ENCODE results near the gene TMEM150C.
"Not testable (repeated sequence)": the region's sequence is repeated elsewhere in the genome, so short reads cannot be mapped to it uniquely, and the experiment has no call there.

TMEM150C gene

DNA sequence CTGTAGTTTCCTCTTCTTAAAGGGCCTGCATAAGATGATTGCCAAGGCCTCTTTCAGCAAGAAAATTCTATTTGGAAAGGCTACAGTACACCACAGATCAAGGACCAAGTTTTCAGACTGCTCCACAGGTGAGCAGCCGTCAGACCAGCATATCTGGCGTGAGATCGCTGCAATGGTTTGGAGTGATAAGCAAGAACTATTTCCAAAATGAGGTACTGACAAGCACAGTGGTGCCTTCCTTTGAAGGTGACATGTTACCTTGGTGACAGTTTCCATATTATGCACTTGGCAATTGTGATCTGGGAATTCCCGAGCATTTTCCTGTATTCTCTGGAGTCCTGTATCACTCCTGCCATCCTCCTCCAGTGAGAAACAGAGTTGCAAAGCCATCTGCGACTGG, 7.3 kb upstream of the TMEM150C start:
- DNase-seq (ENCODE audit: low read depth in 2 of 2, low spot score in 1 of 2): no peak

DNA sequence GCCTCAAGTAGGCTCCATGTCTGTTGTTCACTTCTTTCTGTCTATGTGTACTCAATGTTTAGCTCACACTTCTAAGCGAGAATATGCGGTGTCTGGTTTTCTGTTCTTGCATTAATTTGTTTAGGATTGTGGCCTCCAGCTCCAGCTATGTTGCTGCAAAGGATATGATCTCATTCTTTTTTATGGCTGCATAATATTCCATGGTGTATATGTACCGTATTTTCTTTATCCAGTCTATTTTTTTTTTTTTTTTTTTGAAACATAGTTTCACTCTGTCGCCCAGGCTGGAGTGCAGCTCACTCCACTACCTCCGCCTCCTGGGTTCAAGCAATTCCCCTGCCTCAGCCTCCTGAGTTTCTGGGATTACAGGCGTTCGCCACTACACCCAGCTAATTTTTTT, 5.7 kb upstream of the TMEM150C start:
- DNase-seq (ENCODE audit: low read depth in 2 of 2, low spot score in 1 of 2): no peak

DNA sequence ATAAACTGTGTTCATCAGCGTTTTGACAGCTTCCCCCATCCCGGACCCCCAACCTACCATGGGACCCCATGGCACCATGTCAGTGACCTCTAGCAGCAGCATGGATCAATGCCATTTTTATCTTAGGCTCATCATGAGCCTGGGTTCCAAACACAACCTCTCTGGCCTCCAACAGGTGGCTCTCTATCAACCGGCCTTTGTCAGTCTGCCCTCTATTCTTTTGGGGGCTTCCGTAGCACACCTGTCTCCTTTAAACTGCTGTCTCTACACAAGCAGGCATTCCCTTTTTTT, 721 bp upstream of the TMEM150C start:
- DNase-seq (ENCODE audit: low read depth in 2 of 2, low spot score in 1 of 2): no peak

GRCh38 chr4:82560853-82561785, 669 bp downstream of the TMEM150C start:
- no peak for DNase-seq (ENCODE audit: low read depth in 2 of 2, low spot score in 1 of 2)

- no peak for DNase-seq (ENCODE audit: low read depth in 2 of 2, low spot score in 1 of 2)
Measured at GRCh38 chr4:82559735-82560120, 2.1 kb downstream of the TMEM150C start.

DNA sequence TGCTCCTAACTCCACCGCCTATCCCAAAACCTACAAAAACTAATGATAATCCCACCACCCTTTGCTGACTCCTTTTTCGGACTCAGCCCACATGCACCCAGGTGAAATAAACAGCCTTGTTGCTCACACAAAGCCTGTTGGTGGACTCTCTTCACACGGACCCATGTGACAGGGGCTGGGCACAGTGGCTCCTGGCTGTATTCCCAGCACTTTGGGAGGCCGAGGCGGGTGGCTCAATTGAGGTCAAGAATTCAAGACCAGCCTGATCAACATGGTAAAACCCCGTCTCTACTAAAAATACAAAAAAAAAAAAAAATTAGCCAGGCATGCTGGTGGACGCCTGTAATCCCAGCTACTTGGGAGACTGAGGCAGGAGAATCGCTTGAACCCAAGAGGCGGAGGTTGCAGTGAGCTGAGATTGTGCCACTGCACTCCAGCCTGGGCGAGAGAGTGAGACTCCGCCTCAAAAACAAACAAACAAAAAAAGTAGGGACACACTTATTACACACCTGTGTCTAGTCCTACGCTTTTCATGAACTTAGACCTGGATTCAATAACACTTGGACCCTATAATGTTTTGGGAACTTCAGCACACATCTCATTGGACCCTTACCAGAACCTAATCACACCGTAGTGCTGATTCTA, 2.6 kb downstream of the TMEM150C start:
- DNase-seq (ENCODE audit: low read depth in 2 of 2, low spot score in 1 of 2): not testable (repeated sequence)

- no peak for DNase-seq (ENCODE audit: low read depth in 2 of 2, low spot score in 1 of 2)
Measured at GRCh38 chr4:82555276-82555675, 6.5 kb downstream of the TMEM150C start.

GRCh38 chr4:82553020-82553419, 8.8 kb downstream of the TMEM150C start:
- no peak for DNase-seq (ENCODE audit: low read depth in 2 of 2, low spot score in 1 of 2)

DNA sequence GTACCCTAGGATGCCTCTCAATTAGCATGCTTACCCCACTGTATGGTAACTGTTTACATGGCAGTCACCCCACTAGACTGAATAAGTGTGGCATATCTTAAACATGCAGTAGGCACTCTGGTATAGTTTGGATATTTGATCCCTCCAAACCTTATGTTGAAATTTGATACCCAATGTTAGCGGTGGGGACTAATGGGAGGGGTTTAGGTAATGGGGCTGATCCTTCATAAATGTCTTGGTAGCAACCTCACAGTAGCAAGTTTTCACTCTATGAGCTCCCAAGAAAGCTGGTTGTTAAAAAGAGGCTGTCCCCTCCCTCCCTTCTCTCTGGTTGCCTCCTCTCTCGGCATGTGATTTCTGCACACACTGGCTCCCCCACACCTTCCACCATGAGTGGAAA, 10.1 kb downstream of the TMEM150C start:
- no peak for DNase-seq (ENCODE audit: low read depth in 2 of 2, low spot score in 1 of 2)

- DNase-seq (ENCODE audit: low read depth in 2 of 2, low spot score in 1 of 2): not testable (repeated sequence)
Measured at GRCh38 chr4:82547850-82548249, 13.9 kb downstream of the TMEM150C start.

DNA sequence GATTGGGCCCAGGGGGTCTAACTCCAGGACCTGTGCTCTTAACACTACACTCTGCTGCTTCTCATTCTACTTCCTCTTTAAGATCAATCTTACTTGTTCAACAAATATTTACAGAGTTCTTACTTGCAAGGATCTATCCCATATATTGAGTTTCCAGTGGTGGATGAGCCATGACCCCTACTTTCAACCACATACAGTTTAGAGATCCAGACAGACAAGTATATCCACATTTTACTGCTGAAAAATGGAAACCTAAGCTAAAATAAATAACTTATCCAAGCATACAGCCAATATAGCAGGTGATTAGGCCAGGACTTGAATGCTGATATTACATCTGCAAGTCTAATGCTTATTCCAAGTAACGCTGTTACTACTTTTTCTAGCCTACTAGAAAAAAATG, 18.7 kb downstream of the TMEM150C start:
- DNase-seq (ENCODE audit: low read depth in 2 of 2, low spot score in 1 of 2): no peak

DNA sequence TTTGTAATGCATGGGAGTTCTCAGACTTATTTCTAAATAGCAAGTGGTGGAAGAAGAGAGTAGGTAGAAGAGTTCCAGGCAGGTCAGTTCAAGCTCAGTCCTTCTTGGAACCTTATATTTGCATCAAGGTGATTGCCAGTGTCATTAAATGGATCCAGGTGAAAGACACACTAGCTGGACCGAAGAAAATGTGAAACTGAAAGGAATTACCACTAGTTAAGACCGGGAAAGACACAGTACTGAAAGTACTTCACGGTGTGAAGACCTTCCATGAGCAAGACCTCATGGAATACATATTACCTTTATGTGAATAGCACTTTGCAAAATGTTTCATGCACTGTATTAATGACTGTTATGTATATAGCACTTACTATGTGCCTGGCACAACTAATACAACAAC, 19.1 kb downstream of the TMEM150C start:
- DNase-seq (ENCODE audit: low read depth in 2 of 2, low spot score in 1 of 2): no peak

DNA sequence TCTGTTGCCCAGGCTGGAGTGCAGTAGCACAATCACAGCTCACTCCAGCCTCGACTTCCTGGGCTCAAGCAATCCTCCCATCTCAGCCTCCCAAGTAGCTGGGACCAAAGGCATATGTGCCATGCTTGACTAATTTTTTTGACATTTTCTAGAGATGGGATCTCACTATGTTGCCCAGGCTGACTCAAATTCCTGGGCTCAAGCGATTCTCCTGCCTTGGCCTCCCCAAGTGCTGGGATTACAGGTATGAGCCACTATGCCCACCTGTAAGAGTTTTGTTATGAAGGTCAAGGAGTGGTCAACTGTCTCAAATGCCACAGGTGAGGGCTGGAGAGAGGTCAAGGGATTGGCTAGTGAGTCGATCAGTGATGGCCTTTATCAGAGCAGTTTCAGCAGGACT, 32.5 kb downstream of the TMEM150C start:
- DNase-seq (ENCODE audit: low read depth in 2 of 2, low spot score in 1 of 2): no peak

GRCh38 chr4:82528868-82529267, 32.9 kb downstream of the TMEM150C start:
- DNase-seq (ENCODE audit: low read depth in 2 of 2, low spot score in 1 of 2): no peak

DNA sequence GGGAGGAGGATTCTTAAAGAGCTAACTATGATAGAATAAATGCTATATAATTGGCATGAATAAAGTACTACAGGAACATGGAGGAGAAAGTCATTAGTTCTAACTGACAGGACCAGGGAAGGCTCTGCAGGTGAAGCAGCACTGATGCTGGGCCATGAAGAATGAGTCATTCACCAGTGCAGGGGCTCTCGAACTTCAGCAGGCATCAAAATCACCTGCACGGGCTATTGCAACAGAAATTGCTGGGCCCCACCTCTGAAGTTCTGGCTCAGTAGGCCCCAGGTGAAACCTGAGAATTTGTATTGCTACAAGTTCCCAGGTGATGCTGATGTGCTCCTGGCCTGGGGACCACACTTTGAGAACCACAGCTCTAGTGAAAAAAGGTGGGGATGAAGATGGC, 33.7 kb downstream of the TMEM150C start:
- DNase-seq (ENCODE audit: low read depth in 2 of 2, low spot score in 1 of 2): no peak

DNA sequence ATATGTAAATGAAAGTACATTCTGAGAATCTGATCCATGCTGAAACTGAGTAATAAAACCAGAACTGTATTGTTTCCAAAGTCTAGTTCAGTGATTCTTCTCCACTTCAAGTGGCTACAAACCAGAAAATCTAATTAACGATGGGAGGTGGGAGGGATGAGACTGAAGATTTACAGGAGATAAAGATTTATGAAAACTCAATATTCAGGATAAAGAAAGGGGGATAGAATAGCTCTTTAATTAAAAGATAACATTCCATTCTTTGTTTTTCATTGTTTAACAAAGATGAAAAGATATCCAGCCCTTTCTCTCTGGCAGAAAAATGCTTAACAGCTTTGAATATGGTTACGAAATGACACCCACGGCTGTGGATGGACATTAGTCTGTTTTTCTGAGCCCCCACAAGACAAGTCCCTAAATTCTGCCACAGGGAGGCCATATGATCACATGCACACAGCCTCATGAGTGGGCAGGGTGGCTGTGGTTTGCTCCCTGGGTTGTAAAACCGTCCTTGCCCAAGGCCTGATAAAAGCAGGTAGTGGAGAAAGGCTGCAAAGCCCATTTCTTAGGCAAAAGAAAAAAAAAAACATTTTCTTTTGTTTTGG, 36.4 kb downstream of the TMEM150C start:
- DNase-seq (ENCODE audit: low read depth in 2 of 2, low spot score in 1 of 2): no peak

- no peak for DNase-seq (ENCODE audit: low read depth in 2 of 2, low spot score in 1 of 2)
Measured at GRCh38 chr4:82524570-82525152, 37.1 kb downstream of the TMEM150C start.

DNA sequence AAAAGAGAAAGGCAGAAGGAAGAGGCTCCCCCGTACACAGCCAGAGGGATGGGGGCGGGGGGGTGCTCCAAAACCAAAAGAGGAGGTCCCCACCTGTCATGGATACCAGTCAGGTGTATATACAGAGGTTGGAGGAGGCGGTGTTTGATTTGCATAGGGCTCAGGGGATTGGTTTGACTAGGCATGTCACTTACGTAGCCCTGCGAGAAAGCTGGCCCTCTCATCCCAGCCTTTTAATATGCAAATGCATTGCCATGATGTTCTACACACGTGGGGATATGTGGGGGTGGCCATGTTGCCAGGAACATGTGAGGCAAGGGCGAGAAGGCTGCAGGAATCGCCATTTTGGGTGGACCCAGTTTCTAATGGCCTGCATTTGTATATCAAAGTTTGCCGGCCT, 38.6 kb downstream of the TMEM150C start:
- no peak for DNase-seq (ENCODE audit: low read depth in 2 of 2, low spot score in 1 of 2)

GRCh38 chr4:82522472-82522871, 39.3 kb downstream of the TMEM150C start:
- DNase-seq (ENCODE audit: low read depth in 2 of 2, low spot score in 1 of 2): no peak

DNA sequence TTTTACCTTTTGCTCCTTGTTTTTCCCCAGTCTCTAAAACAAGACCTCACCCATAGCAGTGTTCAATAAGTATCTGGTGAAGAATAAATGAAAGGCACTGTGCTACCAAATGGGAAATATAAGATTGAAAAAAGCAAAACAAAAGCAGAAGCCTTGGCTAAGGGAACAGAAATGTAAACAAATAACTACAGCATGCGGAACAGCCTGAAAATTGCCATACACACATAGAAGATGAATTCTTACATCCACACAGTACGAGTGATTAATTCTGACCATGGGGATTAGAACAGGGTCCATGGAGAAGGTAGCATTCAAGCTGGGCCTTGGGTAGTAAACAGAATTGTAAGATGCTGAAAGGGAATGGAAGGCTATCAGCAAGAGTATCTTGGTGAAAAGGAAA, 40.5 kb downstream of the TMEM150C start:
- no peak for DNase-seq (ENCODE audit: low read depth in 2 of 2, low spot score in 1 of 2)

- no peak for DNase-seq (ENCODE audit: low read depth in 2 of 2, low spot score in 1 of 2)
Measured at GRCh38 chr4:82519776-82520175, 42.0 kb downstream of the TMEM150C start.

DNA sequence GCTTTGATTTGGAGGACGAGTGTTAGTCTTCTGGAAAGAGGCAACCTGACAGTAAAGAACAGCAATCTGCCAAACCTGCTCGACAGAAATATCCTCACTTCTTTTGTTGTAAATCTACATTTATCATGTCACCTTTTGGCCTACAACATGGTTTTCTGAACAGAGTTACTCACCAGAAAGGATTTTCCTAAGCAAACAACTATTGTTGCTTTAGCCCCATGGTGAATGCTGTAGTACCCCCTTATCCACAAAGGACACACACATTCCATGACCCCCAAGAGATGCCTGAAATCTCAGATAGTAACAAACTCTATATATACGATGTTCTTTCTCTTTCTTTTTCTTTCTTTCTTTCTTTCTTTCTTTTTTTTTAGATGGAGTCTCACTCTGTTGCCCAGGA, 42.7 kb downstream of the TMEM150C start:
- no peak for DNase-seq (ENCODE audit: low read depth in 2 of 2, low spot score in 1 of 2)

Data from stimulated activated CD8-positive, alpha-beta memory T cell treated with anti-CD3 and anti-CD28 coated beads, Interleukin-4, amount 100 ng/mL, for 4 hours (primary cell).